H1 (cell line): Measurements from ENCODE around the gene KRT80. TPM values are rescaled to one million over a fixed set of nuclear protein-coding genes. Genes with fewer than 3 reads are reported as not detected.

Source experiments
- CBX5 ChIP-seq: fragments of 300-800, 300-1000 bp; sonication (generic); IDR thresholded peaks from 2 replicates; pipeline ENCODE4 v1.7.1; 2016; ENCODE audit warnings: antibody characterized with exemption, low read length, low read depth
- CHD1 ChIP-seq: IDR thresholded peaks from 2 replicates; pipeline ENCODE4 v1.6.1; 2012; ENCODE audit warnings: low read depth, low read length, improper control_type of control experiment
- JUN ChIP-seq: IDR thresholded peaks from 2 replicates; pipeline ENCODE4 v1.6.1; 2011; ENCODE audit warnings: low read depth, mild to moderate bottlenecking, improper control_type of control experiment, low read length
- JUND ChIP-seq: IDR thresholded peaks from 2 replicates; pipeline ENCODE4 v1.6.1; 2011; ENCODE audit warnings: mild to moderate bottlenecking, improper control_type of control experiment, low read length
- RXRA ChIP-seq: IDR thresholded peaks from 2 replicates; pipeline ENCODE4 v1.6.1; 2011; ENCODE audit warnings: low read depth, mild to moderate bottlenecking, low read length, moderate library complexity; ENCODE audit not compliant: insufficient read depth
- SRF ChIP-seq: IDR thresholded peaks from 2 replicates; pipeline ENCODE4 v1.6.1; 2011; ENCODE audit warnings: mild to moderate bottlenecking, low read depth, low read length, moderate library complexity
- TBP ChIP-seq: IDR thresholded peaks from 2 replicates; pipeline ENCODE4 v1.6.1; 2011; ENCODE audit warnings: low read depth, low read length, improper control_type of control experiment
- polyA plus RNA-seq, 7 experiments: library from polyadenylated mRNA; depleted of rRNA in 3 of 7; stranded (reverse) in 5 of 7; unstranded in 2 of 7; fragments of >200 nt in 5 of 7; fragments of 200-250 nt in 2 of 7; gene quantifications; 1 replicate in 5 of 7; 2 replicates in 1 of 7; 4 replicates in 1 of 7; pipeline versions ENCODE4 v1.2.1 to v1.2.3, GENCODE V29; 2011 to 2013; ENCODE audit warnings: missing spikeins in 2 of 7, mixed read lengths in 2 of 7
- total RNA-seq: library from RNA; stranded (reverse); fragmentation: NEBNext Ultra II Directional; extraction: Animal tissue kit (Norgen Biotek cat#: 25700); gene quantifications from 2 replicates; pipeline ENCODE4 v1.2.1, GENCODE V29; 2021

Gene KRT80
- total and polyA plus RNA-seq, 2 of the 8 experiments (the other 6 are each of a cell fraction or from before 2014, with no cell fraction given) = 0.05 TPM; not detected in 1

- TF ChIP-seq RXRA (no peak), TBP (no peak), CBX5 (no peak), SRF (no peak), JUND (no peak), CHD1 (no peak), JUN (no peak)
Observed at GRCh38 chr12:52185400-52185967, 6.3 kb downstream of the KRT80 start (continued).
